Vagina (tissue), 2 donors: ENCODE measurements around the gene DEFB114. TPM values are rescaled to one million over a fixed set of nuclear protein-coding genes. Genes with fewer than 3 reads are reported as not detected.

Source experiments
- DNase-seq, 2 donors: peaks; one replicate each; pipeline ENCODE4 v3.0.0-alpha.2; 2017; ENCODE audit errors: extremely low spot score in 2 of 2
- H3K27ac ChIP-seq: fragments of 200-600 bp; sonication (generic); one replicate; pipeline ENCODE4 v1.5.1; 2019
- H3K27me3 ChIP-seq: fragments of 200-600 bp; sonication (generic); one replicate; pipeline ENCODE4 v1.5.1; 2019
- H3K36me3 ChIP-seq, 2 donors: fragments of 200-600 bp; sonication (generic); one replicate each; pipeline ENCODE4 v1.5.1; 2017 to 2019
- H3K4me1 ChIP-seq: fragments of 200-600 bp; sonication (generic); one replicate; pipeline ENCODE4 v1.5.1; 2019
- H3K4me3 ChIP-seq, 2 donors: fragments of 200-600 bp; sonication (generic); 1 replicate in 1 of 2; 2 replicates in 1 of 2; pipeline ENCODE4 v1.5.1; 2016 to 2019
- H3K9me3 ChIP-seq: fragments of 200-600 bp; sonication (generic); one replicate; pipeline ENCODE4 v1.5.1; 2019
- CTCF ChIP-seq, 3 experiments: fragments of 450-650 bp in 2 of 3; fragments of 200-600 bp in 1 of 3; sonication (generic) in 1 of 3; IDR thresholded peaks; one replicate each; pipeline ENCODE4 v1.5.1; 2017 to 2019; ENCODE audit warnings: antibody characterized with exemption in 3 of 3, mild to moderate bottlenecking in 2 of 3, moderate library complexity in 2 of 3
- POLR2A ChIP-seq, 2 donors: fragments of 450-650 bp; IDR thresholded peaks; one replicate each; pipeline ENCODE4 v1.6.1; 2017; ENCODE audit warnings: antibody characterized with exemption in 2 of 2, mild to moderate bottlenecking in 2 of 2, moderate library complexity in 2 of 2
- POLR2AphosphoS5 ChIP-seq, 2 donors: sonication (generic); formaldehyde crosslinking; IDR thresholded peaks; one replicate each; pipeline ENCODE4 v1.9.0; 2017; ENCODE audit warnings: antibody characterized with exemption in 2 of 2, mild to moderate bottlenecking in 2 of 2, low read depth in 1 of 2; ENCODE audit not compliant: insufficient read depth in 1 of 2
- intact Hi-C: fragments of 100-400 bp; cut with DNase I; formaldehyde crosslinking; loops from one replicate; pipeline ENCODE4 v1.15.1; 2023
- total RNA-seq: library from RNA; depleted of rRNA; stranded (reverse); fragments of >200 nt; gene quantifications from one replicate; pipeline ENCODE4 v1.2.3, GENCODE V29; 2016

Gene DEFB114
- total RNA-seq, 1 donor from 2014 or later = not detected

DNA sequence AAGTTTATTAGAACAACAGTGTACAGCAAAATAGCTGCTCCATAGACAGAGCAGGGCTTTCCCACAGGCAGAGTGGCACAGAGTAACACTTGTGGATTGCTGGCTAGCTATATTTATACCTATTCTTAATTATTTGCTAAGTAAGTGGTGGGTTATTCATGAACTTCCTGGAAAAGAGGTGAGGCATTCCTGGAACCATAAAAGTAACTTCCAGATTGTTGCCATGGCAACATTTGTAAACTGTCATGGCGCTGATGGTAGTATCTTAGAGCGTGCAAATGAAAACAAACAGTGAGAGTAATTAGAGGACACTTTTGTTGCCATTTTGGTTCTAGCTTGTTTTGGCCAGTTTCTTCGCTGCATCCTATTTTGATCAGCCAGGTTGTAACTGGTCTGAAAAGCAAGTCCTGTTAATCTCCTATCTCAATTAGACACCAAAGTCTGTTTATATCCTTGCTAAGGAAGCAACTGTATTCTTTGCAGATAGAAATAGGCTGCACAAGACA, 23.9 kb downstream of the DEFB114 start:
- H3K27ac ChIP-seq = no peak overlapping the region
- H3K27me3 ChIP-seq = no peaks in the 10 kb centered on the region
- H3K4me3 ChIP-seq = no peak overlapping the region
- intact Hi-C loops = no loop called here
- no peaks in the 10 kb centered on the region for H3K4me1 ChIP-seq
- no peak for DNase-seq
- TF ChIP-seq POLR2A (IDR thresholded peaks at IDR 0.05) (no peak), CTCF (IDR thresholded peaks at IDR 0.05) (no peak)
- no peaks in the 10 kb centered on the region for H3K36me3 ChIP-seq
- no peaks in the 10 kb centered on the region for H3K9me3 ChIP-seq

DNA sequence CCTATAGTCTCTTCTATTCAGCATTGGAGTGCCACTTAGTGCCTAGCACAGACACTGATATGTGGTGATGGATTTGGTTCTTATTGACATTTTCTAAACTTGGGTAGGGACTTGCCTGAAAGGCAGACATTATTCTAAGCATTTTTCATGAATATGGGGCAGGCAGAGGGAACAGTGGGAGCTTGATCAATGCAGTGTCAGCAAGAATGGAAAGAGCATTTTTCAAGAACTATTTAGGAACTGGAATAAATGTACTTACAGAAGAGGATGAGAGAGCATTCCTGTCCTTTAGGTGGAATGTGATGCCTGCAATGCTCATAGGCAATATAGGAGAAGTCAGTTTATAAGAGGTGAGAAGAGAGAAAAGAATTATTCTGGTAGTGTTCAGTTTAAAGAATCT, 26.2 kb downstream of the DEFB114 start:
- intact Hi-C loops = no loop called here
- H3K9me3 ChIP-seq = no peaks in the 10 kb centered on the region
- no peak overlapping the region for H3K27ac ChIP-seq
- no peaks in the 10 kb centered on the region for H3K4me1 ChIP-seq
- H3K27me3 ChIP-seq = no peaks in the 10 kb centered on the region
- DNase-seq = no peak
- H3K4me3 ChIP-seq = no peak overlapping the region
- TF ChIP-seq POLR2A (IDR thresholded peaks at IDR 0.05) = no peak
- no peak for TF ChIP-seq CTCF (IDR thresholded peaks at IDR 0.05)
- TF ChIP-seq POLR2AphosphoS5 (IDR thresholded peaks at IDR 0.05; ENCODE audit: insufficient read depth in 1 of 2, low read depth in 1 of 2) = no peak
- no peaks in the 10 kb centered on the region for H3K36me3 ChIP-seq

DNA sequence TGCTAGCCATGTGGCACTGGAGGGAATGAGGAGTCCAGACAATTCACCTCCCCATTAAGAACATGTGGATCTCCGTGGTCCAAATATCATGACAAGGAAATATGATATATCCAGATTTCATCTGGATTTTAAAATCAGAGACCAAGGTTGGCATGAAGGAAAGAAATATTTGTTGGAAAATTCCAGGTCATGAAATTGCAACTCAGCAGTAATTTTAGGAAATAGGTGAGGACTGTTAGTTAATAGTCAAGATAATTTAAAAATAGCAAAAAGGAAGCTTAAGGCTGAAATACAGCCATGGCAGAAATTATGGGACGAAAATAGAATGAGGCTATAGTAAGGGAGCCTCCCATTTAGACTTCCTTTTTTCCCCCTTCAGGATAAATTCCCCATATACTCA, 26.9 kb downstream of the DEFB114 start:
- no peak overlapping the region for H3K4me3 ChIP-seq
- no peaks in the 10 kb centered on the region for H3K9me3 ChIP-seq
- no peak for DNase-seq
- no peak overlapping the region for H3K27ac ChIP-seq
- TF ChIP-seq CTCF (IDR thresholded peaks at IDR 0.05) = no peak
- no peak for TF ChIP-seq POLR2AphosphoS5 (IDR thresholded peaks at IDR 0.05; ENCODE audit: insufficient read depth in 1 of 2, low read depth in 1 of 2)
- no peak for TF ChIP-seq POLR2A (IDR thresholded peaks at IDR 0.05)
- H3K27me3 ChIP-seq = no peaks in the 10 kb centered on the region
- no peaks in the 10 kb centered on the region for H3K4me1 ChIP-seq
- intact Hi-C loops = no loop called here
- no peaks in the 10 kb centered on the region for H3K36me3 ChIP-seq

GRCh38 chr6:49935387-49935786, 28.6 kb downstream of the DEFB114 start:
- intact Hi-C loops = no loop called here
- no peak for TF ChIP-seq POLR2AphosphoS5 (IDR thresholded peaks at IDR 0.05; ENCODE audit: insufficient read depth in 1 of 2, low read depth in 1 of 2)
- TF ChIP-seq CTCF (IDR thresholded peaks at IDR 0.05) = no peak
- no peak for TF ChIP-seq POLR2A (IDR thresholded peaks at IDR 0.05)
- Histone ChIP-seq H3K27ac (no peak overlapping the region), H3K36me3 (no peaks in the 10 kb centered on the region), H3K4me1 (no peaks in the 10 kb centered on the region), H3K9me3 (no peaks in the 10 kb centered on the region), H3K4me3 (no peak overlapping the region), H3K27me3 (no peaks in the 10 kb centered on the region)
- no peak for DNase-seq

DNA sequence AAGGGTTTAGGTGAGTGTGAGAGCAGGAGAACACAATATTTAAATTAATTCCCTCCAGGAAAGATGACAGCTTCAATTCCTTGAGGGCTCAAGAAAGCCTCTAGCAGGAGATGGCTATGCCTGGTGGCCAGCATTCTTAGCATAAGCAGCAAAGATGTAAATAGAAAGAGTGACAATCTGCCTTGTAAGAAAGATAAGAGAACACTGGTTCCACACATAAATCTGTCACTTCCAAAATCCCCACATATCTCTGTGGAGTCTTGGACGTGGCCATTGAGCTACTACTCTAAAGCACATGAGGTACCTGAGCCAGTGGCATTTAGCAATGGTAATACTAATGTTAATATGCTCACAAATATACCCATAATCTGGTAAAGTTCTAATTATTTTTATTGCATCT, 29.2 kb downstream of the DEFB114 start:
- Histone ChIP-seq H3K4me1 (no peaks in the 10 kb centered on the region), H3K4me3 (no peak overlapping the region), H3K27me3 (no peaks in the 10 kb centered on the region), H3K36me3 (no peaks in the 10 kb centered on the region), H3K27ac (no peak overlapping the region), H3K9me3 (no peaks in the 10 kb centered on the region)
- TF ChIP-seq POLR2A (IDR thresholded peaks at IDR 0.05) = no peak
- no peak for TF ChIP-seq CTCF (IDR thresholded peaks at IDR 0.05)
- TF ChIP-seq POLR2AphosphoS5 (IDR thresholded peaks at IDR 0.05; ENCODE audit: insufficient read depth in 1 of 2, low read depth in 1 of 2) = no peak
- intact Hi-C loops = no loop called here
- DNase-seq = no peak
